Measurements from ENCODE around the gene C2.

Gene C2

GRCh38 chr6:31881136-31881859, 46.2 kb upstream of the C2 start:
- Histone ChIP-seq H3K4me1 (ENCODE audit: insufficient read depth, low read length) (no peaks in the 10 kb centered on the region), H3K79me2 (ENCODE audit: insufficient read depth, low read length) (no peaks in the 10 kb centered on the region), H3K27ac (ENCODE audit: low read length) (no peak overlapping the region), H3K4me3 (ENCODE audit: low read depth in 1 of 2, low read length in 2 of 2) (no peak overlapping the region), H2AFZ (ENCODE audit: low read depth, low read length) (no peak overlapping the region), H3K4me2 (ENCODE audit: insufficient read depth, low read length) (no peak overlapping the region), H3K27me3 (ENCODE audit: insufficient read depth, low read length, poor library complexity) (no peaks in the 10 kb centered on the region), H3K36me3 (ENCODE audit: insufficient read depth, low read length) (peaks cover 63% of the 10 kb centered on the region), H3K9ac (ENCODE audit: low read depth, low read length) (no peak overlapping the region), H4K20me1 (ENCODE audit: insufficient read depth, low read length) (peaks cover 11% of the 10 kb centered on the region; the same call in 1 of the 2 replicates), H3K9me3 (ENCODE audit: insufficient read depth, low read length, severe bottlenecking) (no peaks in the 10 kb centered on the region)
- TF ChIP-seq CTCF (IDR thresholded peaks at IDR 0.05; ENCODE audit: borderline replicate concordance, extremely low read depth, low read length, poor library complexity, severe bottlenecking), result no peak
- no peak for TF ChIP-seq EZH2 (IDR thresholded peaks at IDR 0.05; ENCODE audit: borderline replicate concordance, low read depth, low read length, severe bottlenecking)
- ATAC-seq (ENCODE audit: insufficient read depth, low read depth) (no peak), DNase-seq (no peak)

GRCh38 chr6:31882344-31882743, 45.2 kb upstream of the C2 start:
- ATAC-seq (ENCODE audit: insufficient read depth, low read depth) (no peak), DNase-seq (no peak)
- H3K9me3 ChIP-seq (ENCODE audit: insufficient read depth, low read length, severe bottlenecking), result no peaks in the 10 kb centered on the region
- H3K36me3 ChIP-seq (ENCODE audit: insufficient read depth, low read length), result peaks cover 74% of the 10 kb centered on the region
- no peaks in the 10 kb centered on the region for H3K4me1 ChIP-seq (ENCODE audit: insufficient read depth, low read length)
- H3K4me2 ChIP-seq (ENCODE audit: insufficient read depth, low read length), result no peak overlapping the region
- no peaks in the 10 kb centered on the region for H3K27me3 ChIP-seq (ENCODE audit: insufficient read depth, low read length, poor library complexity)
- no peak overlapping the region for H3K9ac ChIP-seq (ENCODE audit: low read depth, low read length)
- no peak overlapping the region for H2AFZ ChIP-seq (ENCODE audit: low read depth, low read length)
- no peak overlapping the region for H3K4me3 ChIP-seq (ENCODE audit: low read depth in 1 of 2, low read length in 2 of 2)
- TF ChIP-seq EZH2 (IDR thresholded peaks at IDR 0.05; ENCODE audit: borderline replicate concordance, low read depth, low read length, severe bottlenecking) (no peak), CTCF (IDR thresholded peaks at IDR 0.05; ENCODE audit: borderline replicate concordance, extremely low read depth, low read length, poor library complexity, severe bottlenecking) (no peak)
- H3K27ac ChIP-seq (ENCODE audit: low read length), result no peak overlapping the region
- H4K20me1 ChIP-seq (ENCODE audit: insufficient read depth, low read length), result peaks cover 18% of the 10 kb centered on the region; the same call in 1 of the 2 replicates
- H3K79me2 ChIP-seq (ENCODE audit: insufficient read depth, low read length), result no peaks in the 10 kb centered on the region

- Histone ChIP-seq H3K4me1 (ENCODE audit: insufficient read depth, low read length) (no peaks in the 10 kb centered on the region), H2AFZ (ENCODE audit: low read depth, low read length) (no peak overlapping the region), H3K27me3 (ENCODE audit: insufficient read depth, low read length, poor library complexity) (no peaks in the 10 kb centered on the region), H3K9ac (ENCODE audit: low read depth, low read length) (no peak overlapping the region), H3K27ac (ENCODE audit: low read length) (no peak overlapping the region), H4K20me1 (ENCODE audit: insufficient read depth, low read length) (peaks cover 29% of the 10 kb centered on the region), H3K36me3 (ENCODE audit: insufficient read depth, low read length) (peaks cover 87% of the 10 kb centered on the region), H3K4me2 (ENCODE audit: insufficient read depth, low read length) (no peak overlapping the region), H3K4me3 (ENCODE audit: low read depth in 1 of 2, low read length in 2 of 2) (no peak overlapping the region), H3K79me2 (ENCODE audit: insufficient read depth, low read length) (0 out of 2 replicates have a peak, but pooled peaks cover 4% of the 10 kb centered on the region), H3K9me3 (ENCODE audit: insufficient read depth, low read length, severe bottlenecking) (no peaks in the 10 kb centered on the region)
- DNase-seq (no peak), ATAC-seq (ENCODE audit: insufficient read depth, low read depth) (no peak)
- TF ChIP-seq CTCF (IDR thresholded peaks at IDR 0.05; ENCODE audit: borderline replicate concordance, extremely low read depth, low read length, poor library complexity, severe bottlenecking), result no peak
- TF ChIP-seq EZH2 (IDR thresholded peaks at IDR 0.05; ENCODE audit: borderline replicate concordance, low read depth, low read length, severe bottlenecking), result no peak
Measured at GRCh38 chr6:31883676-31884075, 43.8 kb upstream of the C2 start.
